DOHH2 (cell line): ENCODE data around the gene EFL1.

Experiments used
- CTCF ChIP-seq: fragments of 200-600 bp; sonication (generic); IDR thresholded peaks from one replicate; pipeline ENCODE4 v1.5.1; 2014; ENCODE audit warnings: antibody characterized with exemption, mild to moderate bottlenecking, low read depth, low read length; ENCODE audit not compliant: poor library complexity, severe bottlenecking
- EZH2phosphoT487 ChIP-seq: fragments of 200-600 bp; sonication (generic); IDR thresholded peaks from 2 replicates; pipeline ENCODE4 v1.6.1; 2017; ENCODE audit warnings: borderline replicate concordance, mild to moderate bottlenecking, antibody characterized with exemption, low read length, moderate library complexity, mixed read lengths

DNA sequence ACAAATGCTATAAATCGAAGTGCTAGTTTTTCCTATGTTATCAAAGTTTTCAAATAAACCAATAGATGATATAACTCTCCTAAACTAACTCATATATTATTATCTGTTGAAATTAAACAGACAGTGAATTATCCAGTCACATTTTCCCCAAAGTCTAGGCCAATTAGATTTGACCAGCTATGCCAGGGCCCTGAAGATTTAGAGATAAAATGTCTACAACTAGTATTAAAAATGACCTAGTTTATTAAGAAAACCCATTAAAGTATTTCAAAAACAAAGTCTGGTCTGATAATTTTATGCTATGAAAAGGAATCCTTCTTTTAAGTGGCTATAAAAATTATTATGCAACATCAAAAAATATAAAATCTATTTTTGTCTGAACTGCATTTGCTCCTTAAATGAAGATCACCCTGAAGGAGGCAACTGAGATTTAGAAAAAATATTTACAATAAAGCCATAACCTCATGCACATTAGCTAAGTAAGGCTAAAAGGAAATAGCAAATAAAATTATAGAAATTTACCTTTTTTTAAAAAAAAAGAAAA, 133.3 kb downstream of the EFL1 start:
- no peak for TF ChIP-seq CTCF
- no peak for TF ChIP-seq EZH2phosphoT487
